ENCODE results near the gene LPIN2. TPM values are rescaled to one million over a fixed set of nuclear protein-coding genes. Genes with fewer than 3 reads are reported as not detected.

The LPIN2 gene
- total and polyA plus RNA-seq, 8 donors, result 24.3 to 63.2 (median 29.3) TPM

DNA sequence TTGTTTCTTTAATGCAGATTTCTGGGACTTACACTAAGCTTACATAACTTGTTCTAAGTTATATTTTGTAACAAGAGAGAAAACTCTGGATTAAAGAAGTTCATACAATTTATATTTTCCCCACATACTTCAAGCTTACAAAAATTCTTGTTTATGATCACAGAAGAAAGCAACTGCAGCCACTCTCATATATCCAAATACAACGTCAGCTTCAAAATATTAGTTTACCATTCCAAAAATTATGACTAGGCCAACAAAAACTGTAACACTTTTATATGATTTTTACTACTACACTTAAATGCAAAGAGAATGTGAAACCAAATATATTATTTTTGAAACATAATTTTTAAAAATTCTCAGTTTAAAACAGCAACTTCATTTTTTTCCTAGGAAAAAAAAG lies 30.9 kb downstream of the LPIN2 start:
- TF ChIP-seq, protein P1, sequence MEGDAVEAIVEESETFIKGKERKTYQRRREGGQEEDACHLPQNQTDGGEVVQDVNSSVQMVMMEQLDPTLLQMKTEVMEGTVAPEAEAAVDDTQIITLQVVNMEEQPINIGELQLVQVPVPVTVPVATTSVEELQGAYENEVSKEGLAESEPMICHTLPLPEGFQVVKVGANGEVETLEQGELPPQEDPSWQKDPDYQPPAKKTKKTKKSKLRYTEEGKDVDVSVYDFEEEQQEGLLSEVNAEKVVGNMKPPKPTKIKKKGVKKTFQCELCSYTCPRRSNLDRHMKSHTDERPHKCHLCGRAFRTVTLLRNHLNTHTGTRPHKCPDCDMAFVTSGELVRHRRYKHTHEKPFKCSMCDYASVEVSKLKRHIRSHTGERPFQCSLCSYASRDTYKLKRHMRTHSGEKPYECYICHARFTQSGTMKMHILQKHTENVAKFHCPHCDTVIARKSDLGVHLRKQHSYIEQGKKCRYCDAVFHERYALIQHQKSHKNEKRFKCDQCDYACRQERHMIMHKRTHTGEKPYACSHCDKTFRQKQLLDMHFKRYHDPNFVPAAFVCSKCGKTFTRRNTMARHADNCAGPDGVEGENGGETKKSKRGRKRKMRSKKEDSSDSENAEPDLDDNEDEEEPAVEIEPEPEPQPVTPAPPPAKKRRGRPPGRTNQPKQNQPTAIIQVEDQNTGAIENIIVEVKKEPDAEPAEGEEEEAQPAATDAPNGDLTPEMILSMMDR (IDR thresholded peaks at IDR 0.05), result no peak
- no peaks in the 10 kb centered on the region for H3K27me3 ChIP-seq
- peaks cover 57 to 96% of the 10 kb centered on the region in 2 donors for H3K4me1 ChIP-seq
- H3K4me3 ChIP-seq, result peak overlapping the region in 1 of 2 donors; percentile 10
- no peaks in the 10 kb centered on the region for H3K36me3 ChIP-seq
- peak overlapping the region; percentile 84 to 86 for H3K27ac ChIP-seq
- DNase-seq, result no peak
- no peaks in the 10 kb centered on the region for H3K9me3 ChIP-seq
- intact Hi-C loops (cut with DNase I), result loop anchor here in 1 of 2 donors (10.0 kb wide), 1 partner anchor 47 kb away; no protein-coding TSS in a partner anchor
- ATAC-seq, result no peak

DNA sequence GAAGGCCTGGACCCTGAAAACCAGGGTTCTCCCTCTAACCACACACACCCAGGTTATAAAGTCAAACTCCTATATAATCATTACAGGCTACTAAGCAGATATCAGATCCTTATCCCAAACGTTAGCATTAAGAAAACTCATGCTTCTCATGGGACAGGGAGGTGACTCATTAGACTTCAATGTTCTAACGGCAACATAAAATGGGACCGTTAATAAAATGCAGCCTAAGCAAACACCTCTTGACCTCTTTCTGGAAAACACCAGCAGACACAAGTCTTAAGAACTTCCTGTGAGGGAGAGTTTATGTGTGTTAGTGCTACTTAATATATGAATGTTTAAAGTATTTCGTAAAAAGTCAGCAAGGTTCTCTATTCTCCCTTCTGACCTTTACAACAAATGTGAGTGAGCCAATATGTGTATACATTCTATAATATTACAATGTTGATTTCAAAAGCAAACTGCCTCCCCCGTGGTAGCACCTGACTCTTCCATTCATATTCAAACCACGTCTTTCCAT lies 31.7 kb downstream of the LPIN2 start:
- peak in 1 of 4 donors; percentile 32 for DNase-seq
- Histone ChIP-seq H3K9me3 (no peaks in the 10 kb centered on the region), H3K27me3 (no peaks in the 10 kb centered on the region), H3K4me3 (no peak overlapping the region), H3K27ac (peak overlapping the region; percentile 84 to 86), H3K36me3 (no peaks in the 10 kb centered on the region), H3K4me1 (peaks cover 55 to 97% of the 10 kb centered on the region in 2 donors)
- ATAC-seq, result peak; percentile 66
- intact Hi-C loops (cut with DNase I), result loop anchor here in 1 of 2 donors (10.0 kb wide), 1 partner anchor 46 kb away; no protein-coding TSS in a partner anchor
- TF ChIP-seq, protein P1 (IDR thresholded peaks at IDR 0.05), result no peak

DNA sequence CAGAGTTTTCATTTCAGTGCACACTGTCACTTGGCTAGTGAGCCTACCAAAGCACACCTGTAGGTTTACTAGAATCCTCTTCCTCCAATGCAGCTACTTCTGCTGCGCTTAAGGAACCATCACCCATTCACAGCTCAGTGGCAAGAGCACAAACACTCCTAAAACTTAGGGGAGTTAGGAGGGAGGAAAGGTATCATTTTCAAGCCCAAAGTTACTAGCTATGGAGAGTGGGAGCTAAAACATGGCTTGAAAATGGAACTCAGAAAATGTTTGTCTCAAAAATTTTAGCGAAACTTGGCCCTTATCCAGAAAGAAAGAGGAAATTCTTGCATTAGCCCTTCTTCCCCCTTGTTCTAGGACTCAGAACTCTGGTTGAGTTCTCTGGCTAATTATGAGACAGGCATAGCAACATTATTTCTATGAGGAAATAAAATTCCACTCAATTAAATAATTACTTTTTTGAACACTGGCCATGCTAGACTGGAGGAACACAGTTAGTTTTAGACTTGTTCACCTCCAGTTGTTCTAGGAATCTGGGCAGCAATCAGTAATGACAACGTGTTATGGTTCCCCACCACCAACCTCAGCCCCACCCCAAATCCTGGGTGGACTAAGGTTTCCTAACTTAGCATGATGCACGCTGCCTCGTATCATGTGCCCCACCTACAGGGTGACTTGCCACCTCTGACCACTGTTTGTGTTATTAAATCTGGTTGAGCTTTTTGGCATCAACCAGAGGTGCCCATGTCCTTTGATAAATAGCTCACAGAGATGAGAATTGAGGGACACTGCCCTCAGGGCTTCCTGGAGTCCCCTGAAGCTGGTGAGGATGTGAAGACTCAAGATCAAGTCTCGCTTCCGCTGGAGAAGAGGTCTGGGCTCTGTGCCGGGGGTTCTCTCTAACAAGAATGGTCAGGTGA lies 32.8 kb downstream of the LPIN2 start:
- H3K4me1 ChIP-seq, result peaks cover 51 to 97% of the 10 kb centered on the region in 2 donors
- intact Hi-C loops (cut with DNase I), result loop anchor here in 1 of 2 donors (10.0 kb wide), 1 partner anchor 45 kb away; no protein-coding TSS in a partner anchor
- peak; percentile 11 for ATAC-seq
- no peak overlapping the region for H3K4me3 ChIP-seq
- TF ChIP-seq, protein P1 (IDR thresholded peaks at IDR 0.05), result no peak
- H3K9me3 ChIP-seq, result no peaks in the 10 kb centered on the region
- DNase-seq, result no peak
- no peaks in the 10 kb centered on the region for H3K36me3 ChIP-seq
- H3K27ac ChIP-seq, result peak overlapping the region; percentile 84 to 86
- H3K27me3 ChIP-seq, result no peaks in the 10 kb centered on the region

DNA sequence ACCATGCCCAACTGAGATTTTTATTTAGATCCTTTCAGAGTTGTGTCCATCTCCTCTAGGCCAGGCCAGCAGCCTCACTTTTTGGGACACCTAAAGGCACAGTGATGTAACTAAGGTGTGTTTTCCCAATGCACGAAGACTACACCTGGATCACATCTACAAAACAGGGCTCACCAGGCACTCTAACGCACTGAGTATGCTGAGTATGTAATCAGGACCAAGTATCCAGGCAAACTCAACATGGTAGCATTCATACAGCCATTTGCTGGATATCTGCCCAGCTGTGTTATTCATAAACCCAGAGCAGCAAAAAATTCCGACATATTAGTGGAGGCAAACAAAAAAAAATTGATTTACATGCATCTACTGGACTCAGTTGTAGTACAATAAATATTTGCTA lies 33.8 kb downstream of the LPIN2 start:
- Histone ChIP-seq H3K27ac (peak overlapping the region; percentile 84 to 86), H3K4me1 (peaks cover 51 to 95% of the 10 kb centered on the region in 2 donors), H3K27me3 (no peaks in the 10 kb centered on the region), H3K9me3 (no peaks in the 10 kb centered on the region), H3K4me3 (no peak overlapping the region), H3K36me3 (no peaks in the 10 kb centered on the region)
- DNase-seq, result peak in 1 of 4 donors; percentile 36
- peak; percentile 33 for ATAC-seq
- TF ChIP-seq, protein P1 (IDR thresholded peaks at IDR 0.05), result no peak
- intact Hi-C loops (cut with DNase I), result no loop called here

DNA sequence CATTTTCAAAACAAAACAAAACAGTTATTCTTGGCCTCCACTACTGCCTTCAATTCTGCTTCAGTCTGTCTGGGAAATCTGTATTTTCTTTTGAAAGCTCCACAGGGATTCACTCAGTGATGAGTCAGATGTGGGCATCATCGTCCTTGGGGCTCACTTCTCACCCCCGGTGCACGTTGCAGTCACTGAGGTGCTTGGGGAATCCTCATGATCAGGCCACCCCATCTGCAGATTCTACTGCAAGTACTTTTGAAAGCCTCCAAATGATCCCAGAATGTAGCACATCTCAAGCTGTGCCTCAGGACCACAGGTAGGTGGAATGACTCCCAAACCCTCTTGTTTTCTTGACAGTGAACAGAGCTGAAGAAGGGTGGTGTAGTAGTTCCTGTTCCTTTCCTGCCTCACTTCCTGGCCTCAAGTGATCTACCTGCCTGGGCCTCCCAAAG lies 34.3 kb downstream of the LPIN2 start:
- H3K4me1 ChIP-seq, result peaks cover 51 to 90% of the 10 kb centered on the region in 2 donors
- no peak for DNase-seq
- no peaks in the 10 kb centered on the region for H3K36me3 ChIP-seq
- H3K27ac ChIP-seq, result peak overlapping the region; percentile 84 to 86
- no peaks in the 10 kb centered on the region for H3K27me3 ChIP-seq
- H3K4me3 ChIP-seq, result no peak overlapping the region
- H3K9me3 ChIP-seq, result no peaks in the 10 kb centered on the region
- ATAC-seq, result no peak
- TF ChIP-seq, protein P1 (IDR thresholded peaks at IDR 0.05), result no peak
- intact Hi-C loops (cut with DNase I), result no loop called here
